ENCODE measurements around the gene UTP4.
"Not testable (repeated sequence)": the region's sequence is repeated elsewhere in the genome, so short reads cannot be mapped to it uniquely, and the experiment has no call there.

UTP4 gene

DNA sequence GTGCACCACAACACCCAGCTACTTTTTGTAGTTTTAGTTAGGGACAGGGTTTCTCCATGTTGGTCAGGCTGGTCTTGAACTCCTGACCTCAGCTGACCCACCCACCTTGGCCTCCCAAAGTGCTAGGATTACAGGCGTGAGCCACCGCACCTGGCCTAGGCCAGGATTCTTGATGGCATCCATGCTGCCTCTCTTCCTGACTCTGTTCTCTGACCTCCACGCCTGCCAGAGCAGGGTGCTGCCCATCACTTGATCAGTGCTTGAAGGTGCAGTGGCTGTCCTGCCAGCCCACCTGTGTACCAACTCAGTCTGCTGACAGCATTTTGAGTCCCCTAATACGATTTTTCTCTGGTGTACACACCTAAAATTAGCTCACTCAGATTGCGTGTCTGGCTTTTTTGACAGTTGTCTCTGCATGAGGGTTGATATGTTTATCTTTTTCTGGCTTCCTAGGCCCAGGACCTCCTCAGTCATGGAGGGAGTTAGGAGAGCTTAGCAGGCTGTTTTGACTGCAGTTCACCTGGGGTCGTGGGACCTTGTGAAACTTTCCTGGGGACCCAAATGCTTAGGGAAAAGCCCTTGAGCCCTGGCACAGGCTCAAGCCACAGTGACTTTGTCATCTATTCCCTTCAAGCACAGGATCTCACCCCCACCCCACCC is 21.1 kb upstream of the UTP4 start:
- DNase-seq, result no peak

DNA sequence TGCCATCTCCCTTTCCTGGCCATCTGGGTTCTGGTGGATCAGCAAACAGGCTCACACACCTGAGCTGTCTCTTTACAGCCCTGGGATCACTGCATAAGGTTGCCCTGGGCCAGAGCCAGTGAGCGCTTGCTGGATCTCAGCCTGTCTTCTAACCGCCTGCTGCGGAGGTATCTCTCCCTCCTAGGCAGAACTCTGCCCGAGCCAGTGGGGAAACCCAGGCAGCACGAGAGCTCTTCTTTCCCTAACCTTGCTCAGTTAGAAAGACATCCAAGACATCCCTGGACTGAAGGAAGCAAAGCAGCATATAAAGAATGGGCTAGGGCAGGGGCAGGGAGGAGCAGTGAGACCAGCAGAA is 20.6 kb upstream of the UTP4 start:
- DNase-seq, result no peak

DNA sequence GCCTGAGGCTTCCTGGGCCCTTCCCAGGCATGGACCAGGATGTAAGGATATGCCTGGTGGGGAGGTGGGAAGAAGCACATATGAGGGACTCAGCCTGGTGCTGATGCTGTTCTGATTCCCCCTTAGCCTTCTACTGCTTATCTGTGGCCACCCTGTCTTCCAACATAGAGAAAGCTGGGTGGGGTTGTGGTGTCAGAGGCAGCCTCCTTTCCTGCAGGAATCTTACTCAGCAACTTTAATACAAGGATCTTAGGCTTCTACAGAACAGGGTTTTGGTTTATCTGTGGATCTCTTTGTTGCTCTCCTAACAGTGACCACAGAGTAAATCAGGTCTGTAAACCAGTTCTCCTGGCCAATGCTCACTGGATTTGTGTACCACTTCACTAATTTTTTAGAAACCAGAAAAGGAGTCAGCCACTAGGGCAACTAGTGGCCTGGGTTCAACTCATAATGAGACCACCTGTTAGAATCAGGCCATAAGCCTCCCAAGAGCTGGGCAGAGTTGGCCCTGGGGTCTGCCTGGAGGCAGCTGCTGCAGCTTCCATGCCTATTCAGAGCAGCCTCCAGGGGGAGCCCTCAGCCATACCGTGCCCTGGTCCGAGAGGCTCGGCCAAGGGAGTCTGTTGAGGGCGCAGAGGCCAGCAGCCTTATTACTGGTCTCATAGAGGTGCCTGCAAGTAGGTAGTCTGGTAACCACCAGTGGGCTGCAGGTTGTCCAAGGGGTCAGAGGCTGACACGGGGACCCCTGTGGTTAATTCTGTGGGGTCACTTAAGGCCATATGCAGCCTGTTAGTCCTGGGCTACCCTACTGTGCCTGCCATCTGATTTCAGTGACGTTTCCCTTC is 19.9 kb upstream of the UTP4 start:
- no peak for DNase-seq

DNA sequence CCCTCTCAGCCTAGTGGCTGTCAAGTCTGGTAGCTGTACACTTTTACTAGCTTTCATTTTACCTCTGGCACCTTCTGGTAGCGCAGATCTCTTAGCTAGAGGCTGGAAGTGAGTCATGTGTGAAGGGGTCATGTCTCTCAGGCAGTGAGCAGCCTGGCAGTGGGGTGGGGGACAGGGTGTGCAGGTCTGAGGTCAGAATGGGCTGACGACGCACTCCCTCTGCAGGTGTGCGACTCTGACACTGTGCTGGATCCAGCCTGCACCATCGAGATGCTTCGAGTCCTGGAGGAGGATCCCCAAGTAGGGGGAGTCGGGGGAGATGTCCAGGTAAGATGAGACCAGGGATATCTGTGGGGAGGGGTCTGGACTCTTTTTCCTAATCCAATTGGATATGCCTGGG is 19.2 kb upstream of the UTP4 start:
- DNase-seq, result no peak

DNA sequence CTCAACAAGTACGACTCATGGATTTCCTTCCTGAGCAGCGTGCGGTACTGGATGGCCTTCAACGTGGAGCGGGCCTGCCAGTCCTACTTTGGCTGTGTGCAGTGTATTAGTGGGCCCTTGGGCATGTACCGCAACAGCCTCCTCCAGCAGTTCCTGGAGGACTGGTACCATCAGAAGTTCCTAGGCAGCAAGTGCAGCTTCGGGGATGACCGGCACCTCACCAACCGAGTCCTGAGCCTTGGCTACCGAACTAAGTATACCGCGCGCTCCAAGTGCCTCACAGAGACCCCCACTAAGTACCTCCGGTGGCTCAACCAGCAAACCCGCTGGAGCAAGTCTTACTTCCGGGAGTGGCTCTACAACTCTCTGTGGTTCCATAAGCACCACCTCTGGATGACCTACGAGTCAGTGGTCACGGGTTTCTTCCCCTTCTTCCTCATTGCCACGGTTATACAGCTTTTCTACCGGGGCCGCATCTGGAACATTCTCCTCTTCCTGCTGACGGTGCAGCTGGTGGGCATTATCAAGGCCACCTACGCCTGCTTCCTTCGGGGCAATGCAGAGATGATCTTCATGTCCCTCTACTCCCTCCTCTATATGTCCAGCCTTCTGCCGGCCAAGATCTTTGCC is 18.0 kb upstream of the UTP4 start:
- DNase-seq, result no peak

DNA sequence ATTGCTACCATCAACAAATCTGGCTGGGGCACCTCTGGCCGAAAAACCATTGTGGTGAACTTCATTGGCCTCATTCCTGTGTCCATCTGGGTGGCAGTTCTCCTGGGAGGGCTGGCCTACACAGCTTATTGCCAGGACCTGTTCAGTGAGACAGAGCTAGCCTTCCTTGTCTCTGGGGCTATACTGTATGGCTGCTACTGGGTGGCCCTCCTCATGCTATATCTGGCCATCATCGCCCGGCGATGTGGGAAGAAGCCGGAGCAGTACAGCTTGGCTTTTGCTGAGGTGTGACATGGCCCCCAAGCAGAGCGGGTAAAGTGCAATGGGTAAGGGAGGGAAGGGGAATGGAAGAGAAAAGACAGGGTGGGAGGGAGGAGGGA is 17.5 kb upstream of the UTP4 start:
- DNase-seq, result no peak

DNA sequence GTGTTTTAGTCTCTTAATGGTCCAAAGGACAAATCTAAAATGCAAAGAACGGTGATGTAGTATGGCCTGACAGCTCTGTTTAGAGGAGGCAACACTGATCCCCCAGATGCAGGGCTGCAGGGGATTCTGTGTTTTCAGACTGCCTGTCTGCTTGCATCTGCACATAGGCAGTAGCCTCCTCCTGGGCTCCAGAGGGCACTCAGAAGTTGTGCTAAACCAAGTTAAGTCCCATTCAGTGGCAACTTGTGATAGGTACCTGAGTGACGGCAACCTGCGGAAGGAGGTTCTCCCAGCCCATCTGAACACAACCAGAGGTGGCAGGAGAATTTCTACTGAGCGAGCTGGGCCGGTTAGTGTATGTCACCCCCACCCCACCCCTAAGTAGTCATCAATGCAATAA is 17.1 kb upstream of the UTP4 start:
- no peak for DNase-seq

DNA sequence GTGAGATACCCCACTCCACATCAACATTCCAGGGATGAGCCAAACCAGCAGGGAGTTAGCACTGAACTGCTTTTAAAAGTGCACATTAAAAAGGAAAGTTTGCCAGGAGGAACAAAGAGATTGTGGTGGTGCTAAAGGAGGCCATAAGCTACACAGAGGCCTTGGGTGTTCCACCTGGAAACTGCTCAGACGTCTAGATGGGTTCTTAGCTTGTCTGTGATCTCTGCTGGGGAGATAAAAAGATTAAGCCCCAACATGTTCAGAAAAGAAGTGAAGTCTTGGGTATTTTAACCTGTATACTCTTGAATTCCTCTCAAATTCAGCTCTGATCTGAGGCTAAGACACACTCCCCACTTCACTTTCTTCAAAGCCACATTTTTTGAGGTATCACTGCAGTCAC is 16.6 kb upstream of the UTP4 start:
- DNase-seq, result no peak

DNA sequence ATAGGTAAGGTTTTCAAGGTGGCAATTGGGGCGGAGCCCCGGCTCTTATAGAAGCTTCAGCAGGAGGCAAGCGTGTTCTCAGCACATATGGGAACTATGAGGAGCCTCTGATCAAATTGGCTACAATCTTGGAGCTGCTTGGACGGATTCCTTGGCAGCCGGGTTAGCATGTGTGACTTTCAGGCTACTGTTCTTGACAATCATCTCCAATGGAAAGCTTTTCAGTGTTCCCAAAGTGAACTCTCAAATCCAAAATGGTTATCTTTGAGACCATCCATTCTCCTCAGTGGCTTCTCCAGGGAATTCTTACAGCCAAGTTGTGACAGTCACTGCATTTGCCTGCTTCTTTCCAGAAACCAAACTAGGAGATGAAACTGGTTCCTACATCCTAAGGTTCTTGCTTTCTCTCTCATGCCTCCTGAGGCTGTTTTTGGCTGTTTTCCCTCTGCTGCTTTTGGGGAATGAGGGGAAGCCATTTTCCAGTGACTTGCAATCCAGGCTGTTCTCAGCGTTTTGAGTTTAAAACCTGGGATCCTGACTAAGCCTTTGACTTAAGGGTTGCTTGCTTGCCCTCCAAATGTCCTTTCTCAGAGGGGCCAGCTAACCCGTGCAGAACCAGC is 16.1 kb upstream of the UTP4 start:
- no peak for DNase-seq

DNA sequence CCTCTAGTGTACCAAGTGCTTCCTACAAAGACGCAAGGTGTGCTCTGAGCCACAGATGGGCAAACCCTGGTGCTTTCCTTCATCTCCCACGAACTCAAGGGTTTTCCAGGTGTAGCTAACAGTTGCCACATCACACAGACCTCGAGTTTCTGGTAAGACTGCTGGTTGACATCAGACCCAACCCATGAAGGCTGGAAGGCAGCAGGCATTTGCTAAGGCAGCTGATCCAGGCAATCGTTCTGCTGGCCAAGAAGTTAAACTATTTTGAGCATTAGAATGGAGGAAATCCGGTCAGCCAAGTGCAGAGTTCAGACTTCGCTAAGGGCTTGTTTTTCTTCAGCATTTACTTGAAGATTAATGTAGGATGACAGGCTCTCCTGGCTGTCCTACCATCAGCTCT is 15.5 kb upstream of the UTP4 start:
- no peak for DNase-seq

DNA sequence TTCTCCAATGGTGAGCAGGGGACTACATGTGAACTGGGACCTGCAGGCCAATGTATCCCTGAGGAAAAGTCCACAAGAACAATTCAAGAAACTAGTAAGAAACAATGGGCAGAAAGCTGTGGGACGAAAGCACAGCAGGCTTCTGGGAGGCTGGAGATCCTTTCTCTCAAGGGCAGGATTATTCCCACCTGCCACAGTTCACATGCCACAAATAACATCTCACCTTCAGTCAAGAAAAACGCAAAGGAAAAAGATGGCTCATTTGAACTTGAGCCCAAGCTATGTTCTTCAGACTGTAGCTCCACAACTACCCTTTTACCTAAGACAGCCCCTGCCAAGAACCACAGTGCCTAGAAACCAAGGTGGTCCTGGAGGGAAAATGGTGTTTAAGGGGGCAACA is 14.0 kb upstream of the UTP4 start:
- no peak for DNase-seq

DNA sequence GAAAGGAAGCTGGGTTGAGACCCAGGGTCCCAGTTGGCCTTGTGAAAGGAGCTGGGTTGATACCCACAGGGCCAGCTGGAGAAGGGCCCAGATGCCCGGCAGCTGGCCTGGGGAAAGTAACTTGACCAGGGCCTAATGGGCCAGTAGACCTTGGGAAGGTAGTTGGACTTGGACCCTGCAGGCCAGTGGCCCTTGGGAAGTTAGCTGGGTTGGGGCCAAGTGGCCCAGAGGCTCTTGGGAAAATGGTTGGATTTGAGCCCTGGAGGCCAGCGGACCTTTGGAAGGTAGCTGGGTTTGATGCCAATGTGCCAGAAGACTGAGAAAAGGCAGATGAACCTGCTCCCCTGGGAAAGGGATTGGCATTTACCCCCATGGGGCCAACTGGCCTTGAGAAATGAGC is 13.5 kb upstream of the UTP4 start:
- DNase-seq, result no peak

DNA sequence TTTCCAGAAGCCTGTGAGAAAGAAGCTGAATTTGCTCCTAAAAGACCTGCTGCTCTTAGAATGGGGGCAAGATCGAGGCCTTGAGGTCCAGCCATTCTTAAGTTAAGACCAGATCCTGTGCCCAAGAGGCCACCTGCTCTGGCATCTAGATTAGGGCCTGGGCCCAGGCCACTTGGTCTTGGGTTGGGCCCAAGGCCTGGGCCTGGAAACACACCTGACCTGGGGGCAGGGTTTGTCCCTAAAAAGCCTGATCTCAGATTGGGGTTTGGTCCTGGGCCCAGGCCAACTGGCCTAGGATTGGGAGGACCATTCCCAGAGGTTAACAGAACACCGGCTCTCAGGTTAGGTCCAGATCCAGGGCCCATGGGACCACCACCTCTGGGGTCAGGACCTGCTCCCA is 12.9 kb upstream of the UTP4 start:
- no peak for DNase-seq

DNA sequence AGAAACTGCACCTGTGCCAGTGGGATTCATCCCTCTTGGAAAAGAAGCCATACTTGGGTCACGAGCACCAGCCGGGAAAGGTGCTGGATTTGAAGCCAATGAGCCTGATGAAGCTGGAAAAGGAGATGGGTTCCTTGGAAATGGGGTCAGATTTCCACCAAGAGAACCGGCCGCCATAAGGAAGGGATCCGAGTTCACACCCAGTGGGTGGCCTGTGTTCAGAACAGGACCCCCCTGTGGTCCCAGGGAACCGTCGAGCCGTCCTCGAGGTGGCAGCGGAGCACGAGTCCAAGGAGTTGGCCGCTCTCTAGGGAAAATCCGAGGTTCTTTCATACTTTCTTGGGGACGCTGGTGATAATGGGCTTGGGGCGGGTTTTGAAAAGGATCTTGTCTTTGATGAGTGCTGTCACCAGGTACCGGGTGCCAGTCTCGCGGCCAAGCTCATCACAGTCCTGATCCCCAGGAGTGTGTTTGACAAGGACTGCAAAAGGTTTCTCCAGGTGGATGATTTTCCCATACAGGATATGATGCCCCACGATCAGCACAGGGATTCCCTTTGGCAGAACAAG is 12.3 kb upstream of the UTP4 start:
- no peak for DNase-seq

DNA sequence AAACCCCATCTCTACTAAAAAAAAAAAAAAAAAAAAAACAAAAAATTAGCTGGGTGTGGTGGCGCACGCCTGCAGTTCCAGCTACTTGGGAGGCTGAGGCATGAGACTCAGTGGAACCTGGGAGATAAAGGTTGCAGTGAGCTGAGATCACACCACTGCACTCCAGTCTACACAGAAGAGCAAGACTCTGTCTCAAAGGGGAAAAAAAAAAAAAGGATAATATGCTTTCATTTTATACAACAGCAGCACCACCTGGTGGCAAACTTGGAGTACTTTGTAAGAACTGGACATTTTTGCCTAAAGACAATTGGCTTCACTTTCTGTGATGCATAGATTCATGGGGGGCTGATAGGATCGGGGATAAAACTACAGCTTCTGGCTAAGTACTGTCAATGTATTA is 8.5 kb upstream of the UTP4 start:
- DNase-seq, result peak; percentile 60

DNA sequence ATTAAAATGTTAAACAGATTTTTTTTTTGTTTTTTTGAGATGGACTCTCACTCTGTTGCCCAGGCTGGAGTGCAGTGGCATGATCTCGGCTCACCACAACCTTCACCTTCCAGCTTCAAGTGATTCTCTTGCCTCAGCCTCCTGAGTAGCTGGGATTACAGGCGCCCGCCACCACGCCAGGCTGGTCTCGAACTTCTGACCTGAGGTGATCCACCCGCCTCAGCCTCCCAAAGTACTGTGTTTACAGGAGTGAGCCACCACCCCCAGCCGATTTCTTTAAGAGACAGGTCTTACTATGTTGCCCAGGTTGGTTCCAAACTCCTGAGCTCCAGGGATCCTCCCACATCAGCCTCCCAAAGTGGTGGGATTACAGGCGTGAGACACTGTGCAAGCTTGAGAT is 8.0 kb upstream of the UTP4 start:
- not testable (repeated sequence) for DNase-seq

DNA sequence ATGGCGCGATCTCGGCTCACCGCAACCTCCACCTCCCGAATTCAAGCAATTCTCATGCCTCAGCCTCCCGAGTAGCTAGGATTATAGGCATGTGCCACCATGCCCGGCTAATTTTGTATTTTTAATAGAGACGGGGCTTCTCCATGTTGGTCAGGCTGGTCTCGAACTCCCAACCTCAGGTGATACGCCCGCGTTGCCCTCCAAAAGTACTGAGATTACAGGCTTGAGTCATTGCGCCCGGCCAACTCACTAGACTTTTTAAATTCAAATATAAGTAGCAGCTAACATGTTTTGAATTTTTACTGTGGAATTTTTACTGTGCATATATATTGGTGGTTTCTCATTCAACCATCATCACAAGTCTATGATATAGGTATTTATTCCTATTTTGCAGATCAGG is 7.5 kb upstream of the UTP4 start:
- DNase-seq, result not testable (repeated sequence)

DNA sequence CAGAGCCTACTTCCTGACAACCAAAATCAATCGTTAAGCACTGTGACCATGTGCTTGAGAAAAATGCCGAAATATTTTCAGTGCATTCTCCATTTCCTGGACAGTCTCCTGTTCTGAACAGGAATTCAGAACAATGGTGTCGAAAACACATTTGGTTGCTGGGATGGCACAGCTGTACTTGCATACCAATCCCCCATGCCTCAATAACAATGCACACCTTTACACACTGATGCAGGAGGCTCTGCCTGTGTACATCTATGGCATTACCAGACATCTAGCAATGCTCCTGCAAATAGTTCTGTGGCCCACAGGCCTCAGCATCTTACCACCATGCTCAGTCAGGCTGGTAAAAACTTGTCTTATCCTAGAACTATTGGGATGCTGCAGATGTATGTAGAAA is 6.2 kb upstream of the UTP4 start:
- DNase-seq, result no peak

DNA sequence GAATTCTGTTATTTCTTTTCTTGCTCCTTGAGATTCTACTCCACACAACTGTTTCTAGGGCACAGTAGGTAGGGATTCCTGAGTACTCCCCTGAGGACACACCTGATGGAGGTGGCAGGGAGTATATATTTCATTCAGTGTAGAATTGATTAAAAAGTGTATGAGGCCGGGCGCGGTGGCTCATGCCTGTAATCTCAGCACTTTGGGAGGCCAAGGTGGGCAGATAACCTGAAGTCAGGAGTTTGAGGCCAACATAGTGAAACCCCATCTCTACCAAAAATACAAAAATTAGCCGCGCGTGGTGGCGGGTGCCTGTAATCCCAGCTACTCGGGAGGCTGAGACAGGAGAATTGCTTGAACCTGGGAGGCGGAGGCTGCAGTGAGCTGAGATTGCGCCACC is 5.6 kb upstream of the UTP4 start:
- not testable (repeated sequence) for DNase-seq

DNA sequence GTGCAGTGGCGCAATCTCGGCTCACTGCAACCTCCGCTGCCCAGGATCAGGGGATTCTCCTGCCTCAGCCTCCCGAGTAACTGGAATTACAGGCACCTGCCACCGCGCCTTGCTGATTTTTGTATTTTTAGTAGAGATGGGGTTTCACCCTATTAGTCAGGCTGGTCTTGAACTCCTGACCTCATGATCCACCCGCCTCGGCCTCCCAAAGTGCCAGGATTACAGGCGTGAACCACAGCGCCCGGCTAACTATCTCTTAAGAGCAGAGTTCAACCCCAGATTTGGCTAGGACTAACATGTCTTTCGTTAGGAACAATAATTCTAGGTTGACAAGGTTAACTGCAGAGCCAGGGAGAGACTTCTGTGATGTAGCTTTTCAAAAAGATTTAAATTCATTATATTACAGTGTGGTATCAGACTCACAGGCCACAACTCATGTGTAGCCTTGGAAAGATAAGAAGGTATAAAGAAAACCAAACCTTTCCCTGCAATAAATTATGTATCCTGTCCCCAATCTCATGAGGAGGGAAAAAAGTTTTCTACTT is 4.4 kb upstream of the UTP4 start:
- no peak for DNase-seq

DNA sequence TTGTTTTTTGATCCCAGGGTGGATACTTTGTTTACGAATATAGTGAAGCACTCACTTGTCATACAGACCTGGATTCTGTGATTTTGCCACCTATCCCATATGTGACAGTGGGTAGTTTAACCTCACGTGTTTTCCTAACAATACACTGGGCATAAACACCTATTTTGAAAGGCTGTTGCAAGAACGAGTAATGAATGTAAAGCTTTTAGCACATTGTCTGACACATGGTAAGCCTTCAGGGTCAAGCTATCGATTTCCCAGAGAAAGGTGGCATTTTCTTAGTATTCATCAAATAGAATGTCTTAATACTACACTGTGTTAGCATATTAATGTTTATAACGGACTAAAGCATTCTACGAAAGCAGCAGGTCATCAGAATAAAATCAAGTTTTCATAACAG is 2.0 kb upstream of the UTP4 start:
- DNase-seq, result no peak

DNA sequence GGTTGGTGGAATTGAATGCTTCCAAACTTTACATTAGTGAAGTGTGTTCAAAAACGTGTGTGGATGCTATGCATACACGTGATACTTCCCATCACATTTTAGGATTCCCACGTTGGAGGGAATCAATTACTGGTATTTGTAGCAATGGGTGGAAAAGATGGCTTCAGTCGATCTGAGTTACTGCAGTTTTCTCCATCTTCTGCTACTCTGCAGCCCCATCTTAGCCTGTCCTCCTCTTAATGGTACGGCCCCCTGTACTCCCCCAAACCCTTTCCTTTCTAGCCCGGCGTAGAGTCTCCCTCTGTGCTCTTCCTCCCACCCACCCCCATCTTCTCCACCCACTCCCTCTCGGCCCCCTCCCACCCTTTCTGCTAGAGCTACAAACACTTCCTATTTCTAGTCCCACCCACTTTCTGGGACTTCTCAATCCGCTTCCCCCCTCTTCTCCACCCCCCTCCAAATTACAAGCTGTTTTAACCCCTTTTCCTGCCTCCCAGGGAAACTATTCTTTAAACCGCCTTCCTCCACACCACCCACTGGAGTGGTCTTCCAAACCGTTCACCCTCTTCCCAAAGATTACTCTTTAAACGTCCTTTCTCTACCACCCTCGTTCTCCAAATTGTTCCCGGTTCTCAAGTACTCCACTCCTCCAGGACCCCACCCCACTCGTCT is 1.1 kb upstream of the UTP4 start:
- DNase-seq, result peak; percentile 23
